HCT116 (cell line): Measurements from ENCODE around the gene ENPP4. TPM values are rescaled to one million over a fixed set of nuclear protein-coding genes. Genes with fewer than 3 reads are reported as not detected.
A peak's percentile ranks its signal among the peaks of the same experiment; 100 is the strongest.

Experiments
- ATAC-seq: fragments of 200-7000 bp; cut with Tn5 transposase; 2 replicates; pipeline ENCODE4 v1.9.1; 2020; ENCODE audit warnings: mild to moderate bottlenecking, moderate library complexity
- BruUV-seq: library from RNA; stranded (reverse); fragments of 400-500 nt; replicated peaks from 2 replicates; lab custom pipeline; 2021; lab: Mats Ljungman, UMichigan
- CTCF ChIA-PET: fragments of 300-600 bp; sonication (Branson Sonifier 250); formaldehyde crosslinking; loops from one replicate; lab custom pipeline; 2021; ENCODE audit warnings: antibody characterized with exemption; lab: Charles Lee
- POLR2A ChIA-PET: fragments of 300-600, 350-600 bp; sonication (Branson Sonifier 250); formaldehyde crosslinking; loops from one replicate; lab custom pipeline; 2021; ENCODE audit warnings: antibody characterized with exemption; lab: Charles Lee
- RAD21 ChIA-PET, 2 experiments: fragments of 300-600 bp; sonication (Branson Sonifier 250); formaldehyde crosslinking; loops; one replicate each; lab custom pipeline; 2023; ENCODE audit warnings: low total read pairs in 2 of 2; ENCODE audit not compliant: uncharacterized antibody in 2 of 2, unreplicated experiment in 2 of 2, low non-redundant PET in 1 of 2; lab: Charles Lee
- DNase-seq: peaks from one replicate; pipeline ENCODE4 v3.0.0-alpha.2; 2010; ENCODE audit warnings: low read depth, low spot score
- H2AFZ ChIP-seq: fragments of 200-600 bp; shearing (Covaris generic), sonication (generic); 2 replicates; pipeline ENCODE4 v1.6.1; 2017; ENCODE audit warnings: low read depth, mixed run types, mixed read lengths, antibody characterized with exemption, low read length; ENCODE audit not compliant: poor library complexity, severe bottlenecking
- H3K27ac ChIP-seq: 2 replicates; pipeline ENCODE4 v1.5.1; 2012; ENCODE audit warnings: low read depth, low read length
- H3K27me3 ChIP-seq: fragments of 200-600 bp; sonication (generic); 2 replicates; pipeline ENCODE4 v1.6.1; 2016; ENCODE audit warnings: mixed run types, low read length, mixed read lengths; ENCODE audit not compliant: insufficient read depth
- H3K36me3 ChIP-seq, 2 experiments: fragments of 200-500 bp in 1 of 2; fragments of 200-600 bp in 1 of 2; sonication (Bioruptor generic) in 1 of 2; sonication (generic) in 1 of 2; 2 replicates each; pipeline versions ENCODE4 v1.5.1 to v1.6.1; 2014 to 2016; ENCODE audit warnings: low read length in 2 of 2, inconsistent platforms in 1 of 2, mixed read lengths in 1 of 2, mixed run types in 1 of 2; ENCODE audit not compliant: insufficient read depth in 2 of 2, control insufficient read depth in 1 of 2
- H3K4me1 ChIP-seq, 2 experiments: fragments of 200-600 bp in 1 of 2; sonication (generic) in 1 of 2; 2 replicates each; pipeline versions ENCODE4 v1.5.1 to v1.6.1; 2012 to 2017; ENCODE audit warnings: low read length in 2 of 2, inconsistent platforms in 1 of 2, mild to moderate bottlenecking in 1 of 2, mixed read lengths in 1 of 2, mixed run types in 1 of 2, moderate library complexity in 1 of 2; ENCODE audit not compliant: insufficient read depth in 2 of 2, control insufficient read depth in 1 of 2
- H3K4me2 ChIP-seq: fragments of 200-600 bp; sonication (generic); 2 replicates; pipeline ENCODE4 v1.6.1; 2017; ENCODE audit warnings: mixed run types, low read length, mixed read lengths
- H3K4me3 ChIP-seq, 2 experiments: fragments of 200-600 bp in 1 of 2; sonication (generic) in 1 of 2; replicated peaks in 1 of 2; 2 replicates each; pipeline ENCODE4 v1.5.1; 2011 to 2016; ENCODE audit warnings: low read length in 2 of 2, control low read depth in 1 of 2, low read depth in 1 of 2, mild to moderate bottlenecking in 1 of 2, mixed read lengths in 1 of 2, mixed run types in 1 of 2
- H3K79me2 ChIP-seq: fragments of 200-600 bp; sonication (generic); 2 replicates; pipeline ENCODE4 v1.6.1; 2017; ENCODE audit warnings: mild to moderate bottlenecking, mixed run types, low read length, moderate library complexity, mixed read lengths; ENCODE audit not compliant: insufficient read depth
- H3K9ac ChIP-seq: fragments of 200-600 bp; sonication (generic); 2 replicates; pipeline ENCODE4 v1.6.1; 2016; ENCODE audit warnings: low read length, mixed read lengths
- H3K9me2 ChIP-seq: fragments of 200-600 bp; sonication (generic), shearing (Covaris generic); 2 replicates; pipeline ENCODE4 v1.6.1; 2017; ENCODE audit warnings: mixed run types, mild to moderate bottlenecking, moderate library complexity; ENCODE audit not compliant: insufficient read depth
- H3K9me3 ChIP-seq, 2 experiments: fragments of 200-500 bp in 1 of 2; fragments of 200-600 bp in 1 of 2; sonication (Bioruptor generic) in 1 of 2; sonication (generic) in 1 of 2; 2 replicates each; pipeline ENCODE4 v1.6.1; 2014 to 2017; ENCODE audit warnings: low read length in 2 of 2, mixed read lengths in 2 of 2, inconsistent platforms in 1 of 2, low read depth in 1 of 2, mild to moderate bottlenecking in 1 of 2, mixed run types in 1 of 2, moderate library complexity in 1 of 2; ENCODE audit not compliant: control insufficient read depth in 1 of 2, insufficient read depth in 1 of 2
- H4K20me1 ChIP-seq: fragments of 200-600 bp; sonication (generic), shearing (Covaris generic); 2 replicates; pipeline ENCODE4 v1.6.1; 2017; ENCODE audit warnings: mixed run types, mild to moderate bottlenecking, moderate library complexity; ENCODE audit not compliant: insufficient read depth
- POLR2AphosphoS5 ChIP-seq: IDR thresholded peaks from 2 replicates; pipeline ENCODE4 v1.6.1; 2011; ENCODE audit warnings: mild to moderate bottlenecking, low read depth, low read length, moderate library complexity
- RAD21 ChIP-seq: IDR thresholded peaks from 2 replicates; pipeline ENCODE4 v1.6.1; 2012; ENCODE audit warnings: low read depth, mild to moderate bottlenecking
- intact Hi-C: fragments of 100-400 bp; cut with micrococcal nuclease; formaldehyde crosslinking; loops from 2 replicates; pipeline ENCODE4 v1.10.0; 2022
- total RNA-seq: library from RNA; stranded (reverse); gene quantifications from one replicate; pipeline ENCODE4 v1.2.1, GENCODE V29; 2021; ENCODE audit not compliant: unreplicated experiment
- TF ChIP-seq, protein P1 (sequence below): IDR thresholded peaks from 2 replicates; pipeline ENCODE4 v1.6.1; 2012; ENCODE audit warnings: low read depth
- TF ChIP-seq, protein P2 (sequence below), 3 experiments: fragments of 200-600 bp in 1 of 3; sonication (generic) in 1 of 3; IDR thresholded peaks in 2 of 3; conservative IDR thresholded peaks in 1 of 3; 2 replicates each; pipeline ENCODE4 v1.5.1; 2012 to 2017; ENCODE audit warnings: low read depth in 2 of 3, low read length in 2 of 3, antibody characterized with exemption in 1 of 3, borderline replicate concordance in 1 of 3, control low read depth in 1 of 3, mild to moderate bottlenecking in 1 of 3, mixed read lengths in 1 of 3, mixed run types in 1 of 3, moderate library complexity in 1 of 3; ENCODE audit not compliant: insufficient read depth in 1 of 3

Gene ENPP4
- total RNA-seq, 1 experiment from 2014 or later, result 9.6 TPM

DNA sequence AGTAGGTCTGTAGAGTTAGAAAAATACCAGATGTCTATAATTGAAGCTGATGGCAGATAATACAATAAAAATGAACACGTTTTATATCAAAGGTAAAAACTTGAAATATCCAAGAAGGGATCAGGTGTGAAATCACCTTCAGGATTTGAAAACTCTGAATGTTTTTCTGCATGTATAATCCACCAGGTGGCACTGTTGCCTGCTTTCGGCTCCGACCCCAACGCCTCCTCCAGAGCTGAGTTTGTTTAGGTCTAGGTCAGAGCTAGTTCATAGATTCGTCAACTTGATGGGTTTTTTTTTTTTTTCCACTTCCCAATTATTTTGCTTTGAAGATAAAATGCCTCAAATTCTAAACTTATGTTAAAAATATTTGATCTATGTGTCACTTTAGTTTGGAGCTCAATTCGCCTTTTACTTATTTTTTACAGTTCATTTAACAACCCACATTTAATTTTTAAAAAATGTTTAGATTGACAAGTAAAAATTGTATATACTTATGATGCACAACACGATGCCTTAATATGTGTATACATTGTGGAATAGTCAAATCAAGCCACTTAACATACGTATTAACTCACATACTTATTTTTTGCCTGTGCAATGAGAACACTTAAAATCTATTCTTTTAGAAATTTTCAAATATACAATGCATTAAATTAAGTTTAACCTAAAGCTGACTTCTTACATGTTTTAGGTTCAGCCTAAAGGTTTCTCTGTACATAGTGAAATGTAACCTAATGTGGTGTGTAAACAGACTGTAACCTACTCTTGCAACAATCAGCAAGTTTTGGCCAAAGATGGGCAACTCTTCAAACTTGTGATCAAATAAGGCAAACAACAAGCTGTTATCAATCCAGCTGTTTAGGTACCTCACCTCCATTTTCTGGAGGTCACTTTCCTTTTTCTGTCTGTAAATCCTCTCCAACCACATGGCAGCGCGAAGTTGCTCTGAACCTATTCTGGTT is 39.4 kb upstream of the ENPP4 start:
- CTCF ChIA-PET, result interaction anchor here (0.6 to 2.4 kb wide), 33 partner anchors 9 to 958 kb away, joined by 3 to 43 read pairs (median 4); partner anchors contain the start of genes ENPP4 and ENPP5
- no peak overlapping the region for H3K4me2 ChIP-seq
- H2AFZ ChIP-seq, result no peak overlapping the region
- no peaks in the 10 kb centered on the region for H3K36me3 ChIP-seq
- H3K9me2 ChIP-seq, result no peaks in the 10 kb centered on the region
- H3K9ac ChIP-seq, result no peak overlapping the region
- H4K20me1 ChIP-seq, result no peaks in the 10 kb centered on the region
- H3K4me3 ChIP-seq, result no peak overlapping the region
- TF ChIP-seq, protein P1, sequence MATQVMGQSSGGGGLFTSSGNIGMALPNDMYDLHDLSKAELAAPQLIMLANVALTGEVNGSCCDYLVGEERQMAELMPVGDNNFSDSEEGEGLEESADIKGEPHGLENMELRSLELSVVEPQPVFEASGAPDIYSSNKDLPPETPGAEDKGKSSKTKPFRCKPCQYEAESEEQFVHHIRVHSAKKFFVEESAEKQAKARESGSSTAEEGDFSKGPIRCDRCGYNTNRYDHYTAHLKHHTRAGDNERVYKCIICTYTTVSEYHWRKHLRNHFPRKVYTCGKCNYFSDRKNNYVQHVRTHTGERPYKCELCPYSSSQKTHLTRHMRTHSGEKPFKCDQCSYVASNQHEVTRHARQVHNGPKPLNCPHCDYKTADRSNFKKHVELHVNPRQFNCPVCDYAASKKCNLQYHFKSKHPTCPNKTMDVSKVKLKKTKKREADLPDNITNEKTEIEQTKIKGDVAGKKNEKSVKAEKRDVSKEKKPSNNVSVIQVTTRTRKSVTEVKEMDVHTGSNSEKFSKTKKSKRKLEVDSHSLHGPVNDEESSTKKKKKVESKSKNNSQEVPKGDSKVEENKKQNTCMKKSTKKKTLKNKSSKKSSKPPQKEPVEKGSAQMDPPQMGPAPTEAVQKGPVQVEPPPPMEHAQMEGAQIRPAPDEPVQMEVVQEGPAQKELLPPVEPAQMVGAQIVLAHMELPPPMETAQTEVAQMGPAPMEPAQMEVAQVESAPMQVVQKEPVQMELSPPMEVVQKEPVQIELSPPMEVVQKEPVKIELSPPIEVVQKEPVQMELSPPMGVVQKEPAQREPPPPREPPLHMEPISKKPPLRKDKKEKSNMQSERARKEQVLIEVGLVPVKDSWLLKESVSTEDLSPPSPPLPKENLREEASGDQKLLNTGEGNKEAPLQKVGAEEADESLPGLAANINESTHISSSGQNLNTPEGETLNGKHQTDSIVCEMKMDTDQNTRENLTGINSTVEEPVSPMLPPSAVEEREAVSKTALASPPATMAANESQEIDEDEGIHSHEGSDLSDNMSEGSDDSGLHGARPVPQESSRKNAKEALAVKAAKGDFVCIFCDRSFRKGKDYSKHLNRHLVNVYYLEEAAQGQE, result no peak
- no peak for TF ChIP-seq POLR2AphosphoS5
- TF ChIP-seq, protein P2, sequence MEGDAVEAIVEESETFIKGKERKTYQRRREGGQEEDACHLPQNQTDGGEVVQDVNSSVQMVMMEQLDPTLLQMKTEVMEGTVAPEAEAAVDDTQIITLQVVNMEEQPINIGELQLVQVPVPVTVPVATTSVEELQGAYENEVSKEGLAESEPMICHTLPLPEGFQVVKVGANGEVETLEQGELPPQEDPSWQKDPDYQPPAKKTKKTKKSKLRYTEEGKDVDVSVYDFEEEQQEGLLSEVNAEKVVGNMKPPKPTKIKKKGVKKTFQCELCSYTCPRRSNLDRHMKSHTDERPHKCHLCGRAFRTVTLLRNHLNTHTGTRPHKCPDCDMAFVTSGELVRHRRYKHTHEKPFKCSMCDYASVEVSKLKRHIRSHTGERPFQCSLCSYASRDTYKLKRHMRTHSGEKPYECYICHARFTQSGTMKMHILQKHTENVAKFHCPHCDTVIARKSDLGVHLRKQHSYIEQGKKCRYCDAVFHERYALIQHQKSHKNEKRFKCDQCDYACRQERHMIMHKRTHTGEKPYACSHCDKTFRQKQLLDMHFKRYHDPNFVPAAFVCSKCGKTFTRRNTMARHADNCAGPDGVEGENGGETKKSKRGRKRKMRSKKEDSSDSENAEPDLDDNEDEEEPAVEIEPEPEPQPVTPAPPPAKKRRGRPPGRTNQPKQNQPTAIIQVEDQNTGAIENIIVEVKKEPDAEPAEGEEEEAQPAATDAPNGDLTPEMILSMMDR (IDR thresholded peaks at IDR 0.05 in 2 of 3, conservative IDR thresholded peaks at IDR 0.05 in 1 of 3; ENCODE audit: borderline replicate concordance in 1 of 3, insufficient read depth in 1 of 3, low read depth in 2 of 3, low read length in 2 of 3), result peak; percentile 52 to 79 (median 79); a peak in 5 of 6 replicates
- peak; percentile 88 for TF ChIP-seq RAD21
- TF ChIP-seq, all 23 proteins: peak for 2
- Histone ChIP-seq H3K4me1 (no peaks in the 10 kb centered on the region), H3K79me2 (no peaks in the 10 kb centered on the region), H3K27me3 (peaks cover 4% of the 10 kb centered on the region), H3K27ac (no peak overlapping the region), H3K9me3 (no peaks in the 10 kb centered on the region)
- ATAC-seq (peak; percentile 78), DNase-seq (peak; percentile 41)
- intact Hi-C loops, result loop anchor here (1.0 to 10.0 kb wide), 4 partner anchors 130 to 904 kb away; no protein-coding TSS in a partner anchor
- BruUV-seq, result no TSS peak
- ChIA-PET POLR2A (interaction anchor here (1.4 kb wide), 1 partner anchor 13 kb away, joined by 3 read pairs; no protein-coding TSS in a partner anchor), RAD21 (interaction anchor here (0.6 to 1.8 kb wide), 5 partner anchors 39 to 320 kb away, joined by 3 to 13 read pairs (median 4); partner anchors contain the start of gene ENPP4 (in 1 of the 2))
